GM12801 (cell line): ENCODE results near the gene PLEKHN1.

Experiments
- CTCF ChIP-seq: IDR thresholded peaks from one replicate; pipeline ENCODE4 v1.5.1; 2011; ENCODE audit warnings: control low read depth; ENCODE audit not compliant: insufficient read length; ENCODE audit errors: extremely low read depth

PLEKHN1 gene

GRCh38 chr1:966135-966703 is at the start of gene PLEKHN1:
TSS of gene PLEKHN1 (plus strand) at chr1:966482. CDS start at chr1:966532, 50 bp downstream.
- no peak for TF ChIP-seq CTCF

GRCh38 chr1:917076-917459 is 49.2 kb upstream of the PLEKHN1 start:
- TF ChIP-seq CTCF = no peak

GRCh38 chr1:917466-918091 is 48.7 kb upstream of the PLEKHN1 start:
- no peak for TF ChIP-seq CTCF

GRCh38 chr1:918353-918752 is 47.9 kb upstream of the PLEKHN1 start:
- no peak for TF ChIP-seq CTCF

- no peak for TF ChIP-seq CTCF
Measured at GRCh38 chr1:918843-919242, 47.4 kb upstream of the PLEKHN1 start.

GRCh38 chr1:919271-919872 is 46.9 kb upstream of the PLEKHN1 start:
- no peak for TF ChIP-seq CTCF

- no peak for TF ChIP-seq CTCF
Measured at GRCh38 chr1:920010-920409, 46.3 kb upstream of the PLEKHN1 start.
